GM12864 (cell line): ENCODE results near the gene PTER.

Source experiments
- DNase-seq: peaks from one replicate; pipeline ENCODE4 v3.0.0-alpha.2; 2011; ENCODE audit warnings: low read depth
- H3K4me3 ChIP-seq: 2 replicates; pipeline ENCODE4 v1.5.1; 2011; ENCODE audit warnings: mild to moderate bottlenecking, low read depth, low read length, control low read depth
- TF ChIP-seq, protein P1 (sequence below): IDR thresholded peaks from 2 replicates; pipeline ENCODE4 v1.5.1; 2011; ENCODE audit warnings: low read depth, mild to moderate bottlenecking, moderate library complexity, low read length, control low read depth, inconsistent platforms; ENCODE audit errors: missing control alignments

PTER gene

DNA sequence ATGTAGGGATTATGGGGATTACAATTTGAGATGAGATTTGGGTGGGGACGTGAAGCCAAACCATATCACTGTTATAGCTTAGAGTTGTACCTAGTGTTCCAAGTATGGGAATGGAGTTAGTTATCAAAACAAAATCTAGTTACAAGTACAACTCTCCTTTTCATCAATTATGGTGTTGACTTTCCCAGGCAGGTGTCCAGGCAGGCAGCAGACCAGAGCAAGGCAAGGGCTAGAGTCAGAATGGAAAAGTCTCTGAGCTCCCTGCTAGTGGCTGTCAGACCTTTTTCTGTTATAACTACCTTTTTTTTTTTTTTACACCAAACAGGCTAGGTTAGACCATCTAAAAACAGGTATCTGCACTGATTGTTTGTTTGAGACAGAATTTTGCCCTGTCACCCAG lies 29.2 kb downstream of the PTER start:
- TF ChIP-seq, protein P1, sequence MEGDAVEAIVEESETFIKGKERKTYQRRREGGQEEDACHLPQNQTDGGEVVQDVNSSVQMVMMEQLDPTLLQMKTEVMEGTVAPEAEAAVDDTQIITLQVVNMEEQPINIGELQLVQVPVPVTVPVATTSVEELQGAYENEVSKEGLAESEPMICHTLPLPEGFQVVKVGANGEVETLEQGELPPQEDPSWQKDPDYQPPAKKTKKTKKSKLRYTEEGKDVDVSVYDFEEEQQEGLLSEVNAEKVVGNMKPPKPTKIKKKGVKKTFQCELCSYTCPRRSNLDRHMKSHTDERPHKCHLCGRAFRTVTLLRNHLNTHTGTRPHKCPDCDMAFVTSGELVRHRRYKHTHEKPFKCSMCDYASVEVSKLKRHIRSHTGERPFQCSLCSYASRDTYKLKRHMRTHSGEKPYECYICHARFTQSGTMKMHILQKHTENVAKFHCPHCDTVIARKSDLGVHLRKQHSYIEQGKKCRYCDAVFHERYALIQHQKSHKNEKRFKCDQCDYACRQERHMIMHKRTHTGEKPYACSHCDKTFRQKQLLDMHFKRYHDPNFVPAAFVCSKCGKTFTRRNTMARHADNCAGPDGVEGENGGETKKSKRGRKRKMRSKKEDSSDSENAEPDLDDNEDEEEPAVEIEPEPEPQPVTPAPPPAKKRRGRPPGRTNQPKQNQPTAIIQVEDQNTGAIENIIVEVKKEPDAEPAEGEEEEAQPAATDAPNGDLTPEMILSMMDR, result no peak
- no peak for DNase-seq
- H3K4me3 ChIP-seq, result no peak overlapping the region

DNA sequence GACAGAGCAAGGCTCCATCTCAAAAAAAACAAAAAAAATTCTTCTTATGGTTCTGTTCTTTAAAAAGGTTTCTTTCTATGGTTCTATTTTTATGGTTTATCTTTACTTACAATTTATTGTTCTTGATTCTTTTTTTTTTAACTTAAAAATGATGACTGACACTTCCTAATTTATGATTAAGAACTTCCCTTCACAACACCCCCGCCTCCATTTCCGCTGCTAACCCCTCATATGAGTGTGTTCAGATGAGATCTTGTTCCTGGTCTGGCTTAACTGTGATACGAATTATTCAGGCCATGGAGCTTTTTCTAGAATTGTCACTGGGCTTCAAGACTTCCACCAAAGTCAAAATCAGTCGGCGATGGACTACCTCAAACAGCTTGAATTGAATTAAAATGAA lies 33.9 kb downstream of the PTER start:
- H3K4me3 ChIP-seq, result no peak overlapping the region
- TF ChIP-seq, protein P1, result no peak

DNA sequence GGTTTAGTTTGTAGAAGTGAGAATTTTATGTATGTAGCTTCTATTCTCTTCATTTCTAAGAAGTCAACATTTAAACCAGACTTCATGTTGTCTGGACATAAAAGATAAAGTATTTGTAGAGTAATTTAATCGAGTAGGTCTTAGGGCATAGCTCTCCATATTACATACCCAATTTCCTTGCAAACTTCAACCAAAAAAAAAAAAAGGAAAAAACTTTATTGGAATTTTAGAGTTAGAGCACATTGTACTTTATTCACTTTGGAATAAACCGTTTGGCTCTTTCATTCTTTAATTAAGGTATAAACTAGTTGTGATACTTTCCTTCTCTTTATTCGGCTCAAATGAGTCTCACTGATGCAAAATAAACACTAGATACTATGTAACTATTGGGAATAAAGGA lies 36.0 kb downstream of the PTER start:
- TF ChIP-seq, protein P1, result no peak
- no peak for DNase-seq
- no peak overlapping the region for H3K4me3 ChIP-seq

More for the DNA sequence above, 33.9 kb downstream of the PTER start:
- no peak for DNase-seq

DNA sequence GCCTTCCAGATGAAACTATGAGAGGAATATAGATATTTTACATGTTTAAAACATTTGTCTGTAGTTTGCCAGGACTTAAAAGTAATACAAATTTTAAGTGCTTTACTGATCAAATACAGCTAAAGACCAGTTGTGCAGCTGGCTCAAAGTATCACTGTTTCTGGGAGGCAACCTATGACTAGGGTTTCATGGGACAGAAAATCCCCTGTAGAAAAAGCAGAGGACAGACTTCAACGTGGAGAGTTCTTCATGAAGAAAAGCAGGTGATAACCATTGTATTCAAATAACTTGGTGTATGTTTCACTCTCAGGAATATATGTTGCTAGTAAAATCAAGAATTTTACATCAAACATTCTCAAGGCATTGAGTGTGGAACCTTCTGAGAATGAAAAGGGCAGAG lies 40.9 kb downstream of the PTER start:
- no peak overlapping the region for H3K4me3 ChIP-seq
- DNase-seq, result no peak
- TF ChIP-seq, protein P1, result no peak

DNA sequence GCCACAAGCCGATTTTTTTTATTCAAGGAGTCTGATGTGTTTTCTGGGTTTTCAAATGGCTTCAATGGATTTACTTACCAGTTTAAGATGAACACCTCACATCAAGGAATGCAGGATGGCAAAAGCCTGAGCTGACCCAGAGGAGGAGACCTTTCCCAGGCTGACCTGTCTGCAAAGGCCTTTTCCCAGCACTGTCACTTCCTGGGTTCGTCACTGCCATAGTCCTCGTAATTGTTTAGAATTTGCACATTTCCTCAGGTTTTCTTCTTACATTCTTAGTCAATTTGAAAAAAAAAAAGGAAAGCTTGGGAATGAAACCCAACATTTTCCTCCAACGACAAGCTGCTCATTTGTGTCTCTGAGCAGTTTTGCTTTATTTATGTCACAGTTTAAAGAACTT lies 42.0 kb downstream of the PTER start:
- TF ChIP-seq, protein P1, result no peak
- H3K4me3 ChIP-seq, result no peak overlapping the region
- DNase-seq, result no peak

DNA sequence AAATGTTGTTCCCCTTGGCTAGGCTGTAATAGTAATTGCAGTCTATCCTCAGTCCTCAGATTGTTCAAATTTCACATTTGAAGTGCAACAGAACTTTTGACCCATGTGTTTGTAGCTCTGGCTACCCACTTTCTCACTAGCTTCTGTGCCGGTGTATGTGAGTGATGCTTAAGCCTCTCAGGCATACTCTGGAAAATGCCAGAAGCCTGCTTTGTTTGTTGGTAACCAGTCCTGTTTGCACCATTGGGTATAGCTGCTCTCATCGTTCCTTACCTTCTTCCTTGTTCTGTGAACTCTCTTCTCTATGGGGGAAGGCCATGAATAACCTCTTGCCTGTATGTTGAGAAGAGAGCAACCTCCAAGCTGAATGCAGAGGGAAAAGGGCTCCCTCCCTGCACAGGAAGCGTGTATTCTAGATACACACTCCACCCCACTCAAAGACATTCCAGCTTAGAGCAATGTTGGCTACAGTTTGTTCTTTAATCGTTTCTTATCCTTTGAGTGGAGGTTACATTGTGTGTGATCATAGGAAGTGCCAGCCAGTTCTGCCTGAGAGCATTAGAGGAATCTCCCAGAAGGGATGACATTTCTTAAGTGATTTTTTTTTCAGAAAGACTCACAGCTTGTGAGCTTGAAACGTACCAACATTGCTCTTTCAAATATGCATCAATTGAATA lies 44.4 kb downstream of the PTER start:
- DNase-seq, result no peak
- TF ChIP-seq, protein P1, result no peak
- H3K4me3 ChIP-seq, result no peak overlapping the region

DNA sequence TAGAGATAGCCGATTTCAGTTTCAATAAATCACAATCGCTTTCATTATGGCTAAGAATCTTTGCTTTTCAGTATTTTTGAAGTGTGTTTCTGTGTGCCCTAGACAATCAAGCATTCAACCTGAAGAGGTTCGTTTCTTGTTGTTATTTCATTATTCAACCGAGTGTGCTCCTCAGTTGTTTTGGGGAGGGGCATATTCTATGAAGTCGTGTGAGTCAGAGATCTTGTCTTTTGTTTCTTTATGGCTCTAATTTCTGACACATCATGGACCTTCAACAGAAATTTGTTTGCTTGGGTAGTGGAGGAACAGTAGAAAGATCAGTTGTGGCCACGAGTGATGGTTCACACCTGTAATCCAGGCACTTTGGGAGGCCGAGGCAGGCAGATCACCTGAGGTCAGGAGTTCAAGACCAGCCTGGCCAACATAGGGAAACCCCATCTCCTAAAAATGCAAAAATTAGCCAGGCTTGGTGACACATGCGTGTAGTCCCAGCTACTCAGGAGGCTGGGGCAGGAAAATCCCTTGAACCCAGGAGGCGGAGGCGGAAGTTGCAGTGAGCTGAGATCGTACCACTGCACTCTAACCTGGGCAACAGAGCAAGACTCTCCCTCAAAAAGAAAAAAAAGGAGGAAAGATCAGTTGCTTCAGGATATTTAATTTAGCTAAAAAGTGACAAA lies 46.6 kb downstream of the PTER start:
- TF ChIP-seq, protein P1, result no peak
- no peak for DNase-seq

More for the DNA sequence above, 46.6 kb downstream of the PTER start:
- no peak overlapping the region for H3K4me3 ChIP-seq
